GM12865 (cell line): ENCODE results near the gene CRP.

Experiments
- DNase-seq: peaks from one replicate; pipeline ENCODE4 v3.0.0; 2010; ENCODE audit warnings: low read depth
- H3K4me3 ChIP-seq: 2 replicates; pipeline ENCODE4 v1.5.1; 2011; ENCODE audit warnings: mild to moderate bottlenecking, low read depth, low read length, control low read depth
- TF ChIP-seq, protein P1 (sequence below): IDR thresholded peaks from 2 replicates; pipeline ENCODE4 v1.5.1; 2011; ENCODE audit warnings: low read length, control low read depth, low read depth, inconsistent platforms; ENCODE audit not compliant: insufficient read depth; ENCODE audit errors: missing control alignments

The CRP gene, protein sequence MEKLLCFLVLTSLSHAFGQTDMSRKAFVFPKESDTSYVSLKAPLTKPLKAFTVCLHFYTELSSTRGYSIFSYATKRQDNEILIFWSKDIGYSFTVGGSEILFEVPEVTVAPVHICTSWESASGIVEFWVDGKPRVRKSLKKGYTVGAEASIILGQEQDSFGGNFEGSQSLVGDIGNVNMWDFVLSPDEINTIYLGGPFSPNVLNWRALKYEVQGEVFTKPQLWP

GRCh38 chr1:159714529-159714928 is at the start of gene CRP:
CRP (minus strand) TSS chr1:159714589; CDS start chr1:159714485, 104 bp downstream.
- no peak for DNase-seq
- TF ChIP-seq, protein P1, sequence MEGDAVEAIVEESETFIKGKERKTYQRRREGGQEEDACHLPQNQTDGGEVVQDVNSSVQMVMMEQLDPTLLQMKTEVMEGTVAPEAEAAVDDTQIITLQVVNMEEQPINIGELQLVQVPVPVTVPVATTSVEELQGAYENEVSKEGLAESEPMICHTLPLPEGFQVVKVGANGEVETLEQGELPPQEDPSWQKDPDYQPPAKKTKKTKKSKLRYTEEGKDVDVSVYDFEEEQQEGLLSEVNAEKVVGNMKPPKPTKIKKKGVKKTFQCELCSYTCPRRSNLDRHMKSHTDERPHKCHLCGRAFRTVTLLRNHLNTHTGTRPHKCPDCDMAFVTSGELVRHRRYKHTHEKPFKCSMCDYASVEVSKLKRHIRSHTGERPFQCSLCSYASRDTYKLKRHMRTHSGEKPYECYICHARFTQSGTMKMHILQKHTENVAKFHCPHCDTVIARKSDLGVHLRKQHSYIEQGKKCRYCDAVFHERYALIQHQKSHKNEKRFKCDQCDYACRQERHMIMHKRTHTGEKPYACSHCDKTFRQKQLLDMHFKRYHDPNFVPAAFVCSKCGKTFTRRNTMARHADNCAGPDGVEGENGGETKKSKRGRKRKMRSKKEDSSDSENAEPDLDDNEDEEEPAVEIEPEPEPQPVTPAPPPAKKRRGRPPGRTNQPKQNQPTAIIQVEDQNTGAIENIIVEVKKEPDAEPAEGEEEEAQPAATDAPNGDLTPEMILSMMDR, result no peak
- no peak within 1 kb of the TSS for H3K4me3 ChIP-seq

DNA sequence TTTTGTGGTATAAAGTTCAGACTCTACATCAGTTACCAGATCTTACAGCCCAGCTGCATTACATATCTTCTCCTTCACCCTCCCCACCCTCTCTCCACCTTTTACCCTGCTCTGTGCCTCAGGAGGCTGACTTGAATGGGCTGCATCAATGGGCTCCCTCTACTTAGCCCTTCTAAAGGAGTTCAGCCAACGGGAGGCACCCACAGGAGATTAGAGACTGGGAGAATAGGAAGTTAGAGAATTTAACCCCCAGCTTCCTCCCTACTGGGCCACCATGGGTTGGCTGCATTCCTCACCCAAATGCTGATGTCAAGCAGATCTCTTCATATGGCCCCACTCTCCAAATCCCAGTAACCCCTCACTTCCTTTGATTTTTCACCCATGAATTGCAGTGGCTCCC is 49.3 kb upstream of the CRP start:
- TF ChIP-seq, protein P1, result no peak
- H3K4me3 ChIP-seq, result no peak overlapping the region
- no peak for DNase-seq

- no peak overlapping the region for H3K4me3 ChIP-seq
- no peak for DNase-seq
- TF ChIP-seq, protein P1, result no peak
Measured at GRCh38 chr1:159756397-159756796, 42.0 kb upstream of the CRP start.

DNA sequence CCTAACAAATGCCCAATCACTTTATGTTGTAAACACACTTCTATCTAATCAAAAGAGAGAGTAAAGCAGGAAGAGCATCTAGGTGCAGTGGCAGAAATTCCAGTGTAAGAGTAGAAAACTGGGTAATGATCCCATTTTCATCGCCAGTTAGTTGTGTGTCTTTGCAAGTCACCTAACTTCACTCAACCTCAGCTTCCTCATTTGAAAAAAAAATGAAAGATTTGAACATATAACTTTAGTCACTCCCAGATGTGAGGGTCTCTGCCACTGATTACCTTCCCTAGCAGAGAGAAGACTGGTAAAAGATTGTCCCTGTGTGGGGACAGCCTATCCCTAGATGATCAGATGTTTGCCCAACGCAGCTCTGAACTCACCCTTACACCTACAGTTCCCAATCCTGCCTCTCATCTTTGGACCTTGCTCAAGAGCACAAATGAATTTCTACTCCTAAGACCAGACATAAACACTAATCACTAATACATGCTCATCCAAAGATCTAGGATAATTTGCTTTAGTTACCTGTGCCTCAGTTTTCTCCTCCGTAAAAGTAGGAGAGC is 41.1 kb upstream of the CRP start:
- DNase-seq, result no peak
- no peak overlapping the region for H3K4me3 ChIP-seq
- TF ChIP-seq, protein P1, result no peak

GRCh38 chr1:159753386-159753785 is 39.0 kb upstream of the CRP start:
- DNase-seq, result no peak
- H3K4me3 ChIP-seq, result no peak overlapping the region
- TF ChIP-seq, protein P1, result no peak

DNA sequence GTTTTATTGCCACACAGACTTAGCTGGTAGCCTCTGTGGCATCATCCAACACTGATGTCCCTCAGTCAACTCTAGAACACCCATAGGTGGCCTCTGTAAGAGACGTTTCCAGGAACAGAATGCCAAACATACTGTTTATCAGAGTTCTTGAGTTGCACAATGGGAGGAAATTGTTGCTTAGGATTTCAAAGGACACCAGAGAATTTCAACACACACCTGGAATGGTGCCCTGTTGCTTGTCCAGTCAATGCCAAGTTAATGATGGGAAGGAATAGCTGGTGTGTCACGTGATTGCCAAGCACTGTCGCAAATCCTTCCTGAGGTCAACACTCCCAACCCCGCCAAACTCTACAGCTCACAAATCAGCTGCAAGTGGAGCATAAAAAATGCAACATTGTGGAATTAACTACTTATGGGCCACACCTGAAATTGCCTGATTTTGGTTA is 37.8 kb upstream of the CRP start:
- DNase-seq, result no peak
- no peak overlapping the region for H3K4me3 ChIP-seq
- TF ChIP-seq, protein P1, result no peak

- DNase-seq, result no peak
- TF ChIP-seq, protein P1, result no peak
- H3K4me3 ChIP-seq, result no peak overlapping the region
Measured at GRCh38 chr1:159751031-159751430, 36.6 kb upstream of the CRP start.
